ENCODE measurements around the gene CELF3. TPM values are rescaled to one million over a fixed set of nuclear protein-coding genes. Genes with fewer than 3 reads are reported as not detected.

The CELF3 gene
- total RNA-seq, 1 donor from 2014 or later, result not detected

DNA sequence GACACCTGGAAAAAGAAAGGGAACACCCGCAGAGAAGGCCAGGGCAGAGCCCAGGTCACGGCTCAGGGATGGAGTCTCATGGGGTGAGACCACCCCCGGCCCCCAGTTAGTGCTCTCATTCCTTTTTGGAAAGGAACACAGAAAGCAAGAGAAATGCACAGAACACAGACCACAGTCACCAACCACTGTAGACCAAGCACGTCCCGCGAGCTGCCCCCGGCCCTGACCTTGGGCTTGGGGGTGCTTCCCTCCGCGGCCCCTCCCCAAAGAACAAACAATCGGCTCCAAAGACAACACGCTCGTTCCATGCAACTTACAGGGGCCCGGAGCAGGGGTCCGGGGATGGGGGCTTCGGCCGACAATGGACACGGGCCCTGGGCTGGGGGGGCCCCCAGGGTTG, 12.8 kb downstream of the CELF3 start:
- H3K27ac Mint-ChIP-seq (ENCODE audit: unreplicated experiment), result peak overlapping the region; percentile 62
- peak overlapping the region; percentile 57 for H3K4me3 Mint-ChIP-seq (ENCODE audit: unreplicated experiment)
- DNase-seq (ENCODE audit: low spot score), result no peak

DNA sequence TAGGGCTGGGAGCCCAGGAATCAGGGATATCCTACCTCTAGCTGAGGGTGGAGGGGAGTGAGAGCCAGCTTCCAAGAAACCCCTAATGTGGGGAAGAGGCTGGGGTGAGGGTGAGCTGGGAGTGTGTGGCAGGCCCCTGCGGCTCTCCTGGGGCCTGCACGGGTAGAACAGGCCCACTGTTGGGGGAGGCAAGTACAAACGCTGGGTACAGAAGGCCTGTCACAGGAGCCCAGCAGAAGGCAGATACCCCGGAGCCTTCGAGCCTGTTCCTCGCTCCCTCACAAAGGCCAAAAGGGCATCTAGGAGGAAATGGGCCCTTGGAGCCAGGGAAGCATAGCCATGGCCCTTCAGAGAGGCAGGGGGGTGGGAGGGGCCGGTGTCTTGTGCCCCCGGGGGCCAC, 13.7 kb downstream of the CELF3 start:
- no peak overlapping the region for H3K27ac Mint-ChIP-seq (ENCODE audit: unreplicated experiment)
- peaks cover 12% of the 10 kb centered on the region for H3K27me3 Mint-ChIP-seq (ENCODE audit: unreplicated experiment)
- no peaks in the 10 kb centered on the region for H3K9me3 Mint-ChIP-seq (ENCODE audit: unreplicated experiment)
- no peak overlapping the region for H3K4me3 Mint-ChIP-seq (ENCODE audit: unreplicated experiment)
- TF ChIP-seq, protein P1, sequence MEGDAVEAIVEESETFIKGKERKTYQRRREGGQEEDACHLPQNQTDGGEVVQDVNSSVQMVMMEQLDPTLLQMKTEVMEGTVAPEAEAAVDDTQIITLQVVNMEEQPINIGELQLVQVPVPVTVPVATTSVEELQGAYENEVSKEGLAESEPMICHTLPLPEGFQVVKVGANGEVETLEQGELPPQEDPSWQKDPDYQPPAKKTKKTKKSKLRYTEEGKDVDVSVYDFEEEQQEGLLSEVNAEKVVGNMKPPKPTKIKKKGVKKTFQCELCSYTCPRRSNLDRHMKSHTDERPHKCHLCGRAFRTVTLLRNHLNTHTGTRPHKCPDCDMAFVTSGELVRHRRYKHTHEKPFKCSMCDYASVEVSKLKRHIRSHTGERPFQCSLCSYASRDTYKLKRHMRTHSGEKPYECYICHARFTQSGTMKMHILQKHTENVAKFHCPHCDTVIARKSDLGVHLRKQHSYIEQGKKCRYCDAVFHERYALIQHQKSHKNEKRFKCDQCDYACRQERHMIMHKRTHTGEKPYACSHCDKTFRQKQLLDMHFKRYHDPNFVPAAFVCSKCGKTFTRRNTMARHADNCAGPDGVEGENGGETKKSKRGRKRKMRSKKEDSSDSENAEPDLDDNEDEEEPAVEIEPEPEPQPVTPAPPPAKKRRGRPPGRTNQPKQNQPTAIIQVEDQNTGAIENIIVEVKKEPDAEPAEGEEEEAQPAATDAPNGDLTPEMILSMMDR (IDR thresholded peaks at IDR 0.05; ENCODE audit: unreplicated experiment), result no peak
- H3K36me3 Mint-ChIP-seq (ENCODE audit: low read depth, unreplicated experiment), result peaks cover 11% of the 10 kb centered on the region
- DNase-seq (ENCODE audit: low spot score), result no peak
- peaks cover 29% of the 10 kb centered on the region for H3K4me1 Mint-ChIP-seq (ENCODE audit: unreplicated experiment)

More for the DNA sequence above, 12.8 kb downstream of the CELF3 start:
- no peaks in the 10 kb centered on the region for H3K9me3 Mint-ChIP-seq (ENCODE audit: unreplicated experiment)
- TF ChIP-seq, protein P1 (IDR thresholded peaks at IDR 0.05; ENCODE audit: unreplicated experiment), result no peak
- peaks cover 11% of the 10 kb centered on the region for H3K36me3 Mint-ChIP-seq (ENCODE audit: low read depth, unreplicated experiment)
- peaks cover 29% of the 10 kb centered on the region for H3K4me1 Mint-ChIP-seq (ENCODE audit: unreplicated experiment)
- H3K27me3 Mint-ChIP-seq (ENCODE audit: unreplicated experiment), result peaks cover 12% of the 10 kb centered on the region

DNA sequence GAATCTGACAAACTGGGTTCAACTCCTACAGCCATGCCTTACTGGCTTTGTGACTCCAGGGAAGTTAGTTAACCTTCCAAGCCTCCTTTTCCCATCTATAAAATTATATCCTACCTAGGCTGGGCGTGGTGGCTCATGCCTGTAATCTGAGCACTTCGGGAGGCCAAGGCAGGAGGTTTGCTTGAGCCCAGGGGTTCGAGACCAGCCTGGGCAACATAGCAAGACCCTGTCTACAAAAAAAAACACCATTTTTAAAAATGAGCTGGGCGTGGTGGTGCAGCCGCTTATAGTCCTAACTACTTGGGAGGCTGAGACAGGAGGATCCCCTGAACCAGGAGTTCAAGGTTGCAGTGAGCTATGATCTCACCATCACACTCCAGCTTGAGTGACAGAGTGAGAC, 15.1 kb downstream of the CELF3 start:
- TF ChIP-seq, protein P1 (IDR thresholded peaks at IDR 0.05; ENCODE audit: unreplicated experiment), result no peak
- Mint-ChIP-seq H3K4me1 (ENCODE audit: unreplicated experiment) (peaks cover 23% of the 10 kb centered on the region), H3K27ac (ENCODE audit: unreplicated experiment) (no peak overlapping the region), H3K27me3 (ENCODE audit: unreplicated experiment) (peaks cover 11% of the 10 kb centered on the region), H3K36me3 (ENCODE audit: low read depth, unreplicated experiment) (peaks cover 11% of the 10 kb centered on the region), H3K4me3 (ENCODE audit: unreplicated experiment) (no peak overlapping the region), H3K9me3 (ENCODE audit: unreplicated experiment) (no peaks in the 10 kb centered on the region)
- no peak for DNase-seq (ENCODE audit: low spot score)

DNA sequence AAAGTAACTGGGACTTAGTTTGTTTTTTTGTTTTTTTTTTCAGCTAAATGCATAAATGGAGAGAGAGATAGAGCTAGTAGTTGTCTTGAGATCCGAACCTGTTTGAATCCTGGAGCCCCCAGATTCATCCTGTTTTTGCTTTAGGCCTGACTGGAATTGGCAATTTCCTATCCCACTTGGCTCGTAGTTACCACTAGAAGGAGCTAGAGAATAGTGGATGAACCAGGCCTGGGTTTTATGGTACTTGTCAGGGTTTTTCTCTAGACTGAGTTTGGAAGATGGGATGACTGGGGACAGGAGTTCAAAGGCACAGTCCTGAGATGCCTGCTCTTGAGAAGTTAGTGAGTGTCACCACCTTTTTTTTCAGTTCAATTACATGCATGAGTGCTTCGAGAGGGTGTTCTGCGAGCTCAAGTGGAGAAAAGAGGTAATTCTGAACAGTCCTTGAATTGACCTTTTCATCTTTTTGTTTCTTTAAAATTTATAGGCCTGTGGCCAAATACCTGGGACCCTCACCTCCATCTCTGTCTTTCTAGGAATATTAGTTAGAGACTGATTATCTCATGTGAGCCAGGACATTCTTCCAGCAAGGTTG, 23.4 kb downstream of the CELF3 start:
- TF ChIP-seq, protein P1 (IDR thresholded peaks at IDR 0.05; ENCODE audit: unreplicated experiment), result no peak
- peak overlapping the region; percentile 3 for H3K4me3 Mint-ChIP-seq (ENCODE audit: unreplicated experiment)
- peaks cover 2% of the 10 kb centered on the region for H3K27me3 Mint-ChIP-seq (ENCODE audit: unreplicated experiment)
- H3K27ac Mint-ChIP-seq (ENCODE audit: unreplicated experiment), result peak overlapping the region; percentile 94
- DNase-seq (ENCODE audit: low spot score), result no peak
- peaks cover 4% of the 10 kb centered on the region for H3K36me3 Mint-ChIP-seq (ENCODE audit: low read depth, unreplicated experiment)
- H3K9me3 Mint-ChIP-seq (ENCODE audit: unreplicated experiment), result no peaks in the 10 kb centered on the region
- peaks cover 25% of the 10 kb centered on the region for H3K4me1 Mint-ChIP-seq (ENCODE audit: unreplicated experiment)

DNA sequence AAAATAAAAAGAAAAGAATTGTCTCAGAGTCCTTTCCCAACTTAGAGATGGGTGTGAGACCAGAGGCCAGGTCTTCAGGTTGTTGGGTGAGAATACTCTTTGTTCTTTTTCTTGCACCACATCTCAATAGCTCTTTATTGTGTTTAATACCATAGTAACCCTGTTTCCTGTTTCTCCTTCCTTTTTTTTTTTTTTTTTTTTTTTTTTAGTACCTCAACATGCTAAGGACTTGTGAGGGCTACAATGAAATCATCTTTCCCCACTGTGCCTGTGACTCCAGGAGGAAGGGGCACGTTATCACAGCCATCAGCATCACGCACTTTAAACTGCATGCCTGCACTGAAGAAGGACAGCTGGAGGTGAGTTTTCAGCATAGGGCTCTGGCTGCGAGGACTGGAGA, 24.4 kb downstream of the CELF3 start:
- Mint-ChIP-seq H3K4me3 (ENCODE audit: unreplicated experiment) (no peak overlapping the region), H3K36me3 (ENCODE audit: low read depth, unreplicated experiment) (peaks cover 4% of the 10 kb centered on the region), H3K27ac (ENCODE audit: unreplicated experiment) (peak overlapping the region; percentile 94), H3K4me1 (ENCODE audit: unreplicated experiment) (peaks cover 25% of the 10 kb centered on the region), H3K9me3 (ENCODE audit: unreplicated experiment) (no peaks in the 10 kb centered on the region), H3K27me3 (ENCODE audit: unreplicated experiment) (peaks cover 2% of the 10 kb centered on the region)
- no peak for DNase-seq (ENCODE audit: low spot score)
- TF ChIP-seq, protein P1 (IDR thresholded peaks at IDR 0.05; ENCODE audit: unreplicated experiment), result no peak

All from endothelial cell (in vitro differentiated cells).